ENCODE results near the gene DIO3. TPM values are rescaled to one million over a fixed set of nuclear protein-coding genes. Genes with fewer than 3 reads are reported as not detected.

DIO3 gene
- polyA plus RNA-seq (49.2 and 68.3 TPM in 2 replicates), polyA minus RNA-seq (50.1 and 50.9 TPM in 2 replicates)

DNA sequence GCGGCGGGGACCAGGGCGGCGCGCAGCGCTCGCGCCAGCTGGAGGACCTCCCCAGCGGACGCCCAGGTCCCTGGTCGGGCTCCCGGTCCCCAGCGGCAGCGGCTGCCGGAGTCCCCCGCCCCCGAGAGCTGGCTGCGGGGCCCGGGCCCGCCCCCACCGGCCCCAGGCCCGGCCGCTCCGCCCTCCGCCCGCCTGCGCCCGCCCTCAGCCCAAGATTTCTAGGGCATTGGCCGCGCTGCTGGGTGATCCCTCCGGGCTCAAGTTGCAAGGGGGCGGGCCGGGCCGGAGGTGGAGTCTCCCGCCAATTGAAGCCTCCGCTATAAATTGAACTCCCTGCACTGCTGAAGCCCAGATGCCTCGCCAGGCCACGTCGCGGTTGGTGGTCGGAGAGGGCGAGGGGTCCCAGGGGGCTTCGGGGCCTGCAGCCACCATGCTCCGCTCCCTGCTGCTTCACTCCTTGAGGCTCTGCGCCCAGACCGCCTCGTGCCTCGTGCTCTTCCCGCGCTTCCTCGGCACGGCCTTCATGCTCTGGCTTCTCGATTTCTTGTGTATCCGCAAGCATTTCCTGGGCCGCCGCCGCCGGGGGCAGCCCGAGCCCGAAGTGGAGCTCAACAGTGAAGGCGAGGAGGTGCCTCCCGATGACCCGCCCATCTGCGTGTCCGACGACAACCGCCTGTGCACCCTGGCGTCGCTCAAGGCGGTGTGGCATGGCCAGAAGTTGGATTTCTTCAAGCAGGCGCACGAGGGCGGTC, at the start of gene DIO3:
TSS of gene DIO3 (plus strand) at position 351 of the 752 bp plus-strand sequence.
- TF ChIP-seq, protein P1, sequence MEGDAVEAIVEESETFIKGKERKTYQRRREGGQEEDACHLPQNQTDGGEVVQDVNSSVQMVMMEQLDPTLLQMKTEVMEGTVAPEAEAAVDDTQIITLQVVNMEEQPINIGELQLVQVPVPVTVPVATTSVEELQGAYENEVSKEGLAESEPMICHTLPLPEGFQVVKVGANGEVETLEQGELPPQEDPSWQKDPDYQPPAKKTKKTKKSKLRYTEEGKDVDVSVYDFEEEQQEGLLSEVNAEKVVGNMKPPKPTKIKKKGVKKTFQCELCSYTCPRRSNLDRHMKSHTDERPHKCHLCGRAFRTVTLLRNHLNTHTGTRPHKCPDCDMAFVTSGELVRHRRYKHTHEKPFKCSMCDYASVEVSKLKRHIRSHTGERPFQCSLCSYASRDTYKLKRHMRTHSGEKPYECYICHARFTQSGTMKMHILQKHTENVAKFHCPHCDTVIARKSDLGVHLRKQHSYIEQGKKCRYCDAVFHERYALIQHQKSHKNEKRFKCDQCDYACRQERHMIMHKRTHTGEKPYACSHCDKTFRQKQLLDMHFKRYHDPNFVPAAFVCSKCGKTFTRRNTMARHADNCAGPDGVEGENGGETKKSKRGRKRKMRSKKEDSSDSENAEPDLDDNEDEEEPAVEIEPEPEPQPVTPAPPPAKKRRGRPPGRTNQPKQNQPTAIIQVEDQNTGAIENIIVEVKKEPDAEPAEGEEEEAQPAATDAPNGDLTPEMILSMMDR (IDR thresholded peaks at IDR 0.05; ENCODE audit: poor library complexity, severe bottlenecking), result peak; percentile 15
- TF ChIP-seq POLR2AphosphoS5 (IDR thresholded peaks at IDR 0.05) (no peak), EP300 (conservative IDR thresholded peaks at IDR 0.05; ENCODE audit: poor library complexity, severe bottlenecking) (no peak), SMC3 (conservative IDR thresholded peaks at IDR 0.05; ENCODE audit: poor library complexity) (no peak), RAD21 (conservative IDR thresholded peaks at IDR 0.05) (no peak), TAF1 (IDR thresholded peaks at IDR 0.05; ENCODE audit: low read depth) (no peak)
- TF ChIP-seq, protein P2, sequence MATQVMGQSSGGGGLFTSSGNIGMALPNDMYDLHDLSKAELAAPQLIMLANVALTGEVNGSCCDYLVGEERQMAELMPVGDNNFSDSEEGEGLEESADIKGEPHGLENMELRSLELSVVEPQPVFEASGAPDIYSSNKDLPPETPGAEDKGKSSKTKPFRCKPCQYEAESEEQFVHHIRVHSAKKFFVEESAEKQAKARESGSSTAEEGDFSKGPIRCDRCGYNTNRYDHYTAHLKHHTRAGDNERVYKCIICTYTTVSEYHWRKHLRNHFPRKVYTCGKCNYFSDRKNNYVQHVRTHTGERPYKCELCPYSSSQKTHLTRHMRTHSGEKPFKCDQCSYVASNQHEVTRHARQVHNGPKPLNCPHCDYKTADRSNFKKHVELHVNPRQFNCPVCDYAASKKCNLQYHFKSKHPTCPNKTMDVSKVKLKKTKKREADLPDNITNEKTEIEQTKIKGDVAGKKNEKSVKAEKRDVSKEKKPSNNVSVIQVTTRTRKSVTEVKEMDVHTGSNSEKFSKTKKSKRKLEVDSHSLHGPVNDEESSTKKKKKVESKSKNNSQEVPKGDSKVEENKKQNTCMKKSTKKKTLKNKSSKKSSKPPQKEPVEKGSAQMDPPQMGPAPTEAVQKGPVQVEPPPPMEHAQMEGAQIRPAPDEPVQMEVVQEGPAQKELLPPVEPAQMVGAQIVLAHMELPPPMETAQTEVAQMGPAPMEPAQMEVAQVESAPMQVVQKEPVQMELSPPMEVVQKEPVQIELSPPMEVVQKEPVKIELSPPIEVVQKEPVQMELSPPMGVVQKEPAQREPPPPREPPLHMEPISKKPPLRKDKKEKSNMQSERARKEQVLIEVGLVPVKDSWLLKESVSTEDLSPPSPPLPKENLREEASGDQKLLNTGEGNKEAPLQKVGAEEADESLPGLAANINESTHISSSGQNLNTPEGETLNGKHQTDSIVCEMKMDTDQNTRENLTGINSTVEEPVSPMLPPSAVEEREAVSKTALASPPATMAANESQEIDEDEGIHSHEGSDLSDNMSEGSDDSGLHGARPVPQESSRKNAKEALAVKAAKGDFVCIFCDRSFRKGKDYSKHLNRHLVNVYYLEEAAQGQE (IDR thresholded peaks at IDR 0.05; ENCODE audit: borderline replicate concordance), result no peak
- no peak within 1 kb of the TSS for H3K27ac ChIP-seq (ENCODE audit: low read length)
- H3F3A ChIP-seq (ENCODE audit: insufficient read depth, low read length, poor library complexity, severe bottlenecking), result no peaks in the 10 kb centered on the region
- no peaks in the 10 kb centered on the region for H3K79me2 ChIP-seq (replicated peaks; ENCODE audit: insufficient read depth, low read length)
- H3K9me2 ChIP-seq (ENCODE audit: insufficient read depth, low read length), result no peaks in the 10 kb centered on the region
- no peak within 1 kb of the TSS for H3K4me2 ChIP-seq (ENCODE audit: low read length)
- no peak within 1 kb of the TSS for H2AFZ ChIP-seq (ENCODE audit: low read depth, low read length)
- H3K9me3 ChIP-seq (ENCODE audit: low read length), result no peaks in the 10 kb centered on the region
- peak within 1 kb of the TSS; percentile 74 for H3K4me3 ChIP-seq (ENCODE audit: low read length)
- H3K36me3 ChIP-seq (ENCODE audit: insufficient read depth, low read length), result no peaks in the 10 kb centered on the region
- peaks cover 71% of the 10 kb centered on the region for H3K27me3 ChIP-seq (ENCODE audit: insufficient read depth, low read depth, low read length)
- H4K20me1 ChIP-seq (ENCODE audit: insufficient read depth), result no peaks in the 10 kb centered on the region
- peak within 1 kb of the TSS; percentile 29 for H3K9ac ChIP-seq (ENCODE audit: low read length)

DNA sequence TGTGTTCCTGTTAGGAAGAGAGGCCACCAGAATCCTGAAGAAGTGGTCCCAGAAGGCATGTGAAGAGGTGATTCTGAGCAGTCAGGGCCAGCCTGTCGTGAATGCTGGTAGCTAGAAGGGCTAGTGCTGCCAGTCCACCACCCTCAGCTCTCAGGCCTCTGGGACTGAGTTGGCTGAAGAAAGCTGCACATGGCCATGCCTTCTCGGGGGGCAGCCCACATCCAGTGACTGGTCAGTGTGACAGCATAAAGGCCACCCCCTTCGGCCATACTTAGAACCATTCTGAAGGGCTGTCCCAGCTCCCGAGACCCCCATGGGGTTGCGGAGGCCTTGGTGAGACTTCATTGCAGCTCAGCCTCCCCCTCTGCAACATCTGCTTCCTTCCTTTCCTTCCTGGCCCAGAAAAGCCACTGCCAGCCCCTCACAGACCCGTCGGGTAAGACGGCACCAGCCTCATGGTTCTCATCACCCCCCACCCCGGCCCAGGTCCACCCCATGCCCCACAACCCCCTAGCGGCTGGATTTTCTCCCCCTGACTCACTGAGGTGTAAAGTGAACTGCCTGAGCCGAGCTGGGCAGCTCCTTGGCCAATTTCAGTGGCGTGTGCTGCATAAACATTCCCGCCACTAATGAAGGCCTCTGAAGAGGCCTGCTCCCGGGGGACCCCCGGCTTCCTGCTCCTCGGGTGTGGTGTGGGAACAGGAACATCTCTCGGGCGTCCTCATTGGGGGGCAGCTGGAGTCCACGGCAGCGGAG, 49.5 kb upstream of the DIO3 start:
- H3F3A ChIP-seq (ENCODE audit: insufficient read depth, low read length, poor library complexity, severe bottlenecking), result no peaks in the 10 kb centered on the region
- H3K4me2 ChIP-seq (ENCODE audit: low read length), result no peak overlapping the region
- no peaks in the 10 kb centered on the region for H3K27me3 ChIP-seq (ENCODE audit: insufficient read depth, low read depth, low read length)

More for the DNA sequence above, 49.5 kb upstream of the DIO3 start:
- no peak overlapping the region for H3K9ac ChIP-seq (ENCODE audit: low read length)
- H3K36me3 ChIP-seq (ENCODE audit: insufficient read depth, low read length), result no peaks in the 10 kb centered on the region
- no peaks in the 10 kb centered on the region for H4K20me1 ChIP-seq (ENCODE audit: insufficient read depth)
- H3K4me3 ChIP-seq (ENCODE audit: low read length), result no peak overlapping the region
- H3K27ac ChIP-seq (ENCODE audit: low read length), result no peak overlapping the region
- TF ChIP-seq TAF1 (IDR thresholded peaks at IDR 0.05; ENCODE audit: low read depth), result no peak
- TF ChIP-seq EP300 (conservative IDR thresholded peaks at IDR 0.05; ENCODE audit: poor library complexity, severe bottlenecking), result no peak
- no peak for TF ChIP-seq EZH2 (IDR thresholded peaks at IDR 0.05; ENCODE audit: borderline replicate concordance, insufficient read depth, low read length, poor library complexity, severe bottlenecking)
- TF ChIP-seq RAD21 (conservative IDR thresholded peaks at IDR 0.05), result no peak
- TF ChIP-seq, protein P2 (IDR thresholded peaks at IDR 0.05; ENCODE audit: borderline replicate concordance), result no peak
- no peak for TF ChIP-seq MXI1 (conservative IDR thresholded peaks at IDR 0.05; ENCODE audit: poor library complexity, severe bottlenecking)
- no peak for TF ChIP-seq POLR2AphosphoS5 (IDR thresholded peaks at IDR 0.05)
- H3K9me3 ChIP-seq (ENCODE audit: low read length), result no peaks in the 10 kb centered on the region
- no peaks in the 10 kb centered on the region for H3K79me2 ChIP-seq (replicated peaks; ENCODE audit: insufficient read depth, low read length)
- H2AFZ ChIP-seq (ENCODE audit: low read depth, low read length), result no peak overlapping the region
- H3K9me2 ChIP-seq (ENCODE audit: insufficient read depth, low read length), result no peaks in the 10 kb centered on the region

Measured in neural cell (in vitro differentiated cells).